AG09309 (cell line): ENCODE data around the gene KRI1.

ENCODE experiments used
- DNase-seq: peaks from one replicate; pipeline ENCODE4 v3.0.0-alpha.2; 2010; ENCODE audit warnings: low read depth
- H3K4me3 ChIP-seq: 2 replicates; pipeline ENCODE4 v1.5.1; 2011; ENCODE audit warnings: mild to moderate bottlenecking, low read depth, low read length, moderate library complexity; ENCODE audit not compliant: control insufficient read depth
- CTCF ChIP-seq: IDR thresholded peaks from 2 replicates; pipeline ENCODE4 v1.5.1; 2011; ENCODE audit warnings: mild to moderate bottlenecking, low read depth, low read length, inconsistent platforms; ENCODE audit not compliant: insufficient read depth, control insufficient read depth; ENCODE audit errors: missing control alignments

The KRI1 gene

GRCh38 chr19:10602330-10603083 lies 36.7 kb upstream of the KRI1 start:
- no peak for TF ChIP-seq CTCF
- H3K4me3 ChIP-seq = peak overlapping the region; percentile 99
- DNase-seq = no peak

- no peak for TF ChIP-seq CTCF
- H3K4me3 ChIP-seq = no peak overlapping the region
- DNase-seq = no peak
Observed at GRCh38 chr19:10601999-10602329, 36.2 kb upstream of the KRI1 start.

- H3K4me3 ChIP-seq = no peak overlapping the region
- TF ChIP-seq CTCF = no peak
- no peak for DNase-seq
Observed at GRCh38 chr19:10600149-10600548, 34.3 kb upstream of the KRI1 start.

- no peak for TF ChIP-seq CTCF
Observed at GRCh38 chr19:10593820-10594637, 28.2 kb upstream of the KRI1 start.

GRCh38 chr19:10593148-10593547 lies 27.3 kb upstream of the KRI1 start:
- H3K4me3 ChIP-seq = no peak overlapping the region
- DNase-seq = no peak
- no peak for TF ChIP-seq CTCF

More at GRCh38 chr19:10593820-10594637, 28.2 kb upstream of the KRI1 start:
- DNase-seq = no peak
- H3K4me3 ChIP-seq = no peak overlapping the region

- DNase-seq = no peak
- no peak for TF ChIP-seq CTCF
- no peak overlapping the region for H3K4me3 ChIP-seq
Observed at GRCh38 chr19:10587839-10588150, 22.0 kb upstream of the KRI1 start.
